NCI-H1417 (cell line): Measurements from ENCODE around the gene ARHGEF19.
"Not testable (repeated sequence)": the region's sequence is repeated elsewhere in the genome, so short reads cannot be mapped to it uniquely, and the experiment has no call there.

ENCODE experiments used
- DNase-seq, 3 experiments: peaks; one replicate each; lab custom pipeline; 2025; lab: John Stamatoyannopoulos, UW

Gene ARHGEF19

GRCh38 chr1:16183179-16183578 is 29.3 kb downstream of the ARHGEF19 start:
- peak in 2 of 3 experiments; percentile 7 to 24 for DNase-seq

GRCh38 chr1:16181887-16182719 is 30.3 kb downstream of the ARHGEF19 start:
- no peak for DNase-seq

- no peak for DNase-seq
Observed at GRCh38 chr1:16180291-16180824, 32.1 kb downstream of the ARHGEF19 start.

GRCh38 chr1:16178596-16179497 is 33.6 kb downstream of the ARHGEF19 start:
- DNase-seq, result no peak

- no peak for DNase-seq
Observed at GRCh38 chr1:16177306-16177705, 35.1 kb downstream of the ARHGEF19 start.

- no peak for DNase-seq
Observed at GRCh38 chr1:16176653-16177052, 35.8 kb downstream of the ARHGEF19 start.

GRCh38 chr1:16175610-16176553 is 36.6 kb downstream of the ARHGEF19 start:
- peak in 1 of 3 experiments; percentile 15 for DNase-seq

- DNase-seq, result no peak
Observed at GRCh38 chr1:16174886-16175598, 37.4 kb downstream of the ARHGEF19 start.

- no peak for DNase-seq
Observed at GRCh38 chr1:16174261-16174868, 38.1 kb downstream of the ARHGEF19 start.

- no peak for DNase-seq
Observed at GRCh38 chr1:16173447-16174260, 38.8 kb downstream of the ARHGEF19 start.

- DNase-seq, result no peak
Observed at GRCh38 chr1:16172964-16173446, 39.4 kb downstream of the ARHGEF19 start.

GRCh38 chr1:16172218-16172830 is 40.1 kb downstream of the ARHGEF19 start:
- no peak for DNase-seq

- DNase-seq, result no peak
Observed at GRCh38 chr1:16171314-16172151, 40.9 kb downstream of the ARHGEF19 start.

GRCh38 chr1:16170283-16170673 is 42.2 kb downstream of the ARHGEF19 start:
- DNase-seq, result no peak

- no peak for DNase-seq
Observed at GRCh38 chr1:16168622-16169360, 43.7 kb downstream of the ARHGEF19 start.

GRCh38 chr1:16168144-16168495 is 44.3 kb downstream of the ARHGEF19 start:
- DNase-seq, result not testable (repeated sequence)
